H1 (cell line): ENCODE results near the gene C19orf53. TPM values are rescaled to one million over a fixed set of nuclear protein-coding genes. Genes with fewer than 3 reads are reported as not detected.

Experiments used
- CTCF ChIA-PET: fragments of 300-600 bp; sonication (Branson Sonifier 250); formaldehyde crosslinking; loops from one replicate; lab custom pipeline; 2021; ENCODE audit not compliant: partially characterized antibody; lab: Charles Lee
- POLR2A ChIA-PET: fragments of 300-600 bp; sonication (Branson Sonifier 250); formaldehyde crosslinking; loops from one replicate; lab custom pipeline; 2021; ENCODE audit warnings: inconsistent platforms; ENCODE audit not compliant: partially characterized antibody; lab: Charles Lee
- DNase-seq, 2 experiments: peaks; one replicate each; pipeline versions ENCODE4 v3.0.0 to v3.0.0-alpha.2; 2010 to 2022; ENCODE audit warnings: low spot score in 2 of 2, low read depth in 1 of 2, mixed read lengths in 1 of 2
- FAIRE-seq: peaks from 2 replicates; lab custom pipeline; 2011; peaks lifted over from hg19 to GRCh38; lab: Jason Lieb, UNC
- H2AFZ ChIP-seq: 2 replicates; pipeline ENCODE4 v1.8.1; 2012; ENCODE audit warnings: low read length, inconsistent platforms
- H2AK5ac ChIP-seq: 2 replicates; pipeline ENCODE4 v1.6.1; 2013; ENCODE audit warnings: low read depth, low read length
- H2BK120ac ChIP-seq: replicated peaks from 2 replicates; pipeline ENCODE3; 2013; ENCODE audit warnings: low read depth, low read length, inconsistent platforms
- H2BK12ac ChIP-seq: 2 replicates; pipeline ENCODE4 v1.6.1; 2013; ENCODE audit warnings: low read depth, low read length
- H2BK15ac ChIP-seq: 2 replicates; pipeline ENCODE4 v1.6.1; 2013; ENCODE audit warnings: low read length
- H2BK20ac ChIP-seq: 2 replicates; pipeline ENCODE4 v1.6.1; 2013; ENCODE audit warnings: low read length
- H2BK5ac ChIP-seq: 2 replicates; pipeline ENCODE4 v1.6.1; 2013; ENCODE audit warnings: low read depth, low read length
- H3K14ac ChIP-seq: 2 replicates; pipeline ENCODE4 v1.6.1; 2013; ENCODE audit warnings: inconsistent platforms; ENCODE audit not compliant: insufficient read length
- H3K18ac ChIP-seq: 2 replicates; pipeline ENCODE4 v1.6.1; 2013; ENCODE audit warnings: low read length; ENCODE audit errors: extremely low read depth
- H3K23ac ChIP-seq: 2 replicates; pipeline ENCODE4 v1.6.1; 2013; ENCODE audit warnings: inconsistent platforms; ENCODE audit not compliant: insufficient read length
- H3K23me2 ChIP-seq: 2 replicates; pipeline ENCODE4 v1.6.1; 2013; ENCODE audit warnings: low read depth, low read length
- H3K27ac ChIP-seq: 2 replicates; pipeline ENCODE4 v1.6.1; 2011; ENCODE audit warnings: low read depth, low read length, inconsistent platforms
- H3K27me3 ChIP-seq, 4 experiments: replicated peaks in 1 of 4; 1 replicate in 1 of 4; 2 replicates in 3 of 4; pipeline versions ENCODE4 v1.6.1 to v1.8.1; 2011 to 2013; ENCODE audit warnings: low read length in 3 of 4, mild to moderate bottlenecking in 3 of 4, inconsistent platforms in 2 of 4, mixed read lengths in 2 of 4, moderate library complexity in 1 of 4; ENCODE audit not compliant: control insufficient read depth in 3 of 4, insufficient read depth in 3 of 4; ENCODE audit errors: extremely low read depth in 1 of 4
- H3K36me3 ChIP-seq, 4 experiments: 2 replicates each; pipeline versions ENCODE4 v1.6.1 to v1.8.1; 2011 to 2013; ENCODE audit warnings: mild to moderate bottlenecking in 4 of 4, low read length in 3 of 4, moderate library complexity in 2 of 4, control low read depth in 1 of 4, inconsistent platforms in 1 of 4; ENCODE audit not compliant: insufficient read depth in 4 of 4, control insufficient read depth in 2 of 4
- H3K4ac ChIP-seq: replicated peaks from 2 replicates; pipeline ENCODE3; 2013; ENCODE audit warnings: low read length, low read depth, mixed read lengths, inconsistent platforms; ENCODE audit not compliant: insufficient read length
- H3K4me1 ChIP-seq, 4 experiments: replicated peaks in 1 of 4; 1 replicate in 1 of 4; 2 replicates in 3 of 4; pipeline versions ENCODE4 v1.6.1 to v1.8.1; 2011 to 2013; ENCODE audit warnings: low read length in 3 of 4, inconsistent platforms in 2 of 4, mixed read lengths in 1 of 4; ENCODE audit not compliant: insufficient read depth in 4 of 4, control insufficient read depth in 3 of 4
- H3K4me2 ChIP-seq, 2 experiments: 2 replicates each; pipeline versions ENCODE4 v1.6.1 to v1.8.1; 2011 to 2013; ENCODE audit warnings: low read depth in 2 of 2, low read length in 2 of 2, control low read depth in 1 of 2, inconsistent platforms in 1 of 2, mild to moderate bottlenecking in 1 of 2; ENCODE audit not compliant: insufficient read depth in 1 of 2
- H3K4me3 ChIP-seq, 4 experiments: fragments of 200-600, 300-600 bp in 1 of 4; sonication (generic), shearing (Covaris generic), sonication (Bioruptor Twin) in 1 of 4; 2 replicates each; pipeline versions ENCODE4 v1.5.1 to v1.8.1; 2011 to 2016; ENCODE audit warnings: low read length in 4 of 4, low read depth in 3 of 4, control low read depth in 2 of 4, inconsistent platforms in 2 of 4, mild to moderate bottlenecking in 2 of 4, mixed read lengths in 1 of 4, moderate library complexity in 1 of 4; ENCODE audit not compliant: insufficient read depth in 2 of 4; ENCODE audit errors: extremely low read depth in 1 of 4
- H3K56ac ChIP-seq: replicated peaks from 2 replicates; pipeline ENCODE3; 2013; ENCODE audit warnings: low read depth, mild to moderate bottlenecking, mixed read lengths, low read length, inconsistent platforms; ENCODE audit not compliant: insufficient read length
- H3K79me1 ChIP-seq: 2 replicates; pipeline ENCODE4 v1.6.1; 2013; ENCODE audit warnings: low read depth, low read length, control low read depth
- H3K79me2 ChIP-seq, 2 experiments: 2 replicates each; pipeline versions ENCODE4 v1.6.1 to v1.8.1; 2012 to 2013; ENCODE audit warnings: low read length in 2 of 2, mild to moderate bottlenecking in 2 of 2, inconsistent platforms in 1 of 2; ENCODE audit not compliant: insufficient read depth in 2 of 2, control insufficient read depth in 1 of 2
- H3K9ac ChIP-seq, 4 experiments: replicated peaks in 1 of 4; 1 replicate in 1 of 4; 2 replicates in 3 of 4; pipeline versions ENCODE4 v1.6.1 to v1.8.1; 2011 to 2013; ENCODE audit warnings: low read depth in 3 of 4, low read length in 3 of 4, control low read depth in 2 of 4, mild to moderate bottlenecking in 2 of 4, moderate library complexity in 2 of 4, inconsistent platforms in 1 of 4; ENCODE audit errors: extremely low read depth in 1 of 4
- H3K9me3 ChIP-seq, 2 experiments: 2 replicates each; pipeline versions ENCODE4 v1.6.1 to v1.8.1; 2012 to 2013; ENCODE audit warnings: mild to moderate bottlenecking in 2 of 2, moderate library complexity in 2 of 2, control low read depth in 1 of 2, inconsistent platforms in 1 of 2, low read depth in 1 of 2, low read length in 1 of 2, mixed read lengths in 1 of 2; ENCODE audit not compliant: insufficient read depth in 2 of 2
- H4K20me1 ChIP-seq, 2 experiments: replicated peaks in 1 of 2; 2 replicates each; pipeline versions ENCODE3 to v1.8.1; 2011 to 2013; ENCODE audit warnings: inconsistent platforms in 2 of 2, low read length in 2 of 2, mild to moderate bottlenecking in 1 of 2; ENCODE audit not compliant: insufficient read depth in 2 of 2, control insufficient read depth in 1 of 2
- H4K5ac ChIP-seq: 2 replicates; pipeline ENCODE4 v1.6.1; 2013; ENCODE audit warnings: low read length, low read depth, mixed read lengths, inconsistent platforms; ENCODE audit not compliant: insufficient read length
- H4K8ac ChIP-seq: 2 replicates; pipeline ENCODE4 v1.8.0; 2013; ENCODE audit warnings: mild to moderate bottlenecking, moderate library complexity, low read length, inconsistent platforms; ENCODE audit not compliant: insufficient read depth; ENCODE audit errors: extremely low read depth
- H4K91ac ChIP-seq: replicated peaks from 2 replicates; pipeline ENCODE3; 2013; ENCODE audit warnings: low read length, mixed read lengths, inconsistent platforms; ENCODE audit not compliant: insufficient read length
- BCL11A ChIP-seq, 2 experiments: IDR thresholded peaks; one replicate each; pipeline ENCODE4 v1.6.1; 2011; ENCODE audit warnings: low read depth in 2 of 2, low read length in 2 of 2, mild to moderate bottlenecking in 2 of 2
- CREB1 ChIP-seq: IDR thresholded peaks from 2 replicates; pipeline ENCODE4 v1.6.1; 2012; ENCODE audit warnings: inconsistent platforms
- EGR1 ChIP-seq: IDR thresholded peaks from 2 replicates; pipeline ENCODE4 v1.6.1; 2011; ENCODE audit warnings: low read depth, low read length, borderline replicate concordance
- NRF1 ChIP-seq: IDR thresholded peaks from 2 replicates; pipeline ENCODE4 v1.6.1; 2011; ENCODE audit warnings: mild to moderate bottlenecking, low read depth, low read length, improper control_type of control experiment
- POLR2A ChIP-seq, 2 experiments: IDR thresholded peaks; 1 replicate in 1 of 2; 2 replicates in 1 of 2; pipeline ENCODE4 v1.6.1; 2011; ENCODE audit warnings: low read depth in 2 of 2, low read length in 2 of 2, mild to moderate bottlenecking in 2 of 2; ENCODE audit errors: control extremely low read depth in 1 of 2
- RFX5 ChIP-seq: IDR thresholded peaks from 2 replicates; pipeline ENCODE4 v1.6.1; 2011; ENCODE audit warnings: low read depth, low read length, improper control_type of control experiment, borderline replicate concordance
- SUZ12 ChIP-seq: fragments of 200-600 bp; sonication (generic); IDR thresholded peaks from 2 replicates; pipeline ENCODE4 v1.6.1; 2012; ENCODE audit warnings: mild to moderate bottlenecking, inconsistent platforms, low read length, moderate library complexity, mixed read lengths
- whole genome bisulfite sequencing, 2 experiments: shearing (Covaris generic) in 1 of 2; methylation state at CpG; one replicate each; pipeline versions ENCODE4 v1.1.6 to v1.1.7; 2013 to 2015; ENCODE audit warnings: low lambda C conversion rate in 2 of 2, mixed read lengths in 2 of 2, inconsistent platforms in 1 of 2, low coverage in 1 of 2, missing lambda C conversion rate in 1 of 2; ENCODE audit not compliant: insufficient replicate concordance in 2 of 2, insufficient coverage in 1 of 2, insufficient read length in 1 of 2; ENCODE audit errors: extremely low coverage in 1 of 2, missing lambda C conversion rate in 1 of 2; 5-methylcytosine and 5-hydroxymethylcytosine counted together
- polyA plus RNA-seq, 7 experiments: library from polyadenylated mRNA; depleted of rRNA in 3 of 7; stranded (reverse) in 5 of 7; unstranded in 2 of 7; fragments of >200 nt in 5 of 7; fragments of 200-250 nt in 2 of 7; gene quantifications; 1 replicate in 5 of 7; 2 replicates in 1 of 7; 4 replicates in 1 of 7; pipeline versions ENCODE4 v1.2.1 to v1.2.3, GENCODE V29; 2011 to 2013; ENCODE audit warnings: missing spikeins in 2 of 7, mixed read lengths in 2 of 7
- total RNA-seq: library from RNA; stranded (reverse); fragmentation: NEBNext Ultra II Directional; extraction: Animal tissue kit (Norgen Biotek cat#: 25700); gene quantifications from 2 replicates; pipeline ENCODE4 v1.2.1, GENCODE V29; 2021
- TF ChIP-seq, protein P1 (sequence below): IDR thresholded peaks from 2 replicates; pipeline ENCODE4 v1.6.1; 2012; ENCODE audit warnings: inconsistent platforms
- TF ChIP-seq, protein P2 (sequence below): IDR thresholded peaks from 2 replicates; pipeline ENCODE4 v1.6.1; 2012; ENCODE audit warnings: low read length, inconsistent platforms

The C19orf53 gene
- total and polyA plus RNA-seq, 2 of the 8 experiments (the other 6 are each of a cell fraction or from before 2014, with no cell fraction given): 104 to 169 TPM

DNA sequence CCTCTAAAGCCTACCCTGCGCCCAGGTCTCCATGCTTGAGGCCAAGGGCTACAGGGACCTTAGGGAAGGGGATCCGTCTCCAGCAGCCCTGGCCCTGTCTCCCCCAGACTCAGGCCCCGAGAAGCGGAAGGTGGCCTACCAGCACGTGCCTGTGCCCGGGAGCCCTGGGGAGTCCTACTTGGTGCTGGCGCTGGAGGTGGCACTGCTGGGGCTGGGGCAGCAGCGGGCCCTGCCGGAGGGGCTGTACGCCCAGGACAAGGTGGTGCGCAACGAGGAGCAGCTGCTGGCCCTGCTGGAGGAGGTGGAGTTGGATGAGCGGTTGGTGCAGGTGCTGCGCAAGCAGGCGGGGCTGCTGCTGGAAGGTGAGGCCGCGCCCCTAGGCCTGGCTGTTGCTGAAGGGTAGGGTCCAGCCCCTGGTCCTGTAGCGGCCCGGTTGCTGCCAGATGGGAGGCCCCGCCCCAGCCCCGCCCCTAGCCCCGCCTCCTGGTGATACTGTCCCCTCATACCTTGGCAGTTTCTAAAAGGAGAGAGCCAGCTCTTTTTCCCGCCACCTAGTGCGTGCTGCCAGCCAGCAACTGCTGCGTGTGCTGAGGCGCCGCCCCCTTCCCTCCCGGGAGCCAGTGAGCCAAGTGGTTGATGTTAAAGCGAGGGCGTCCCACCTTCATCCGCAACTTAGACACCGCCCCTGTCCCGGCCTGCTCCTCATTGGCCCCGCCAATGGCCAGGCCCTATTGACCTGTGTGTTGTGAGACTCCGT lies 43.5 kb downstream of the C19orf53 start:
- Histone ChIP-seq H4K5ac (peak overlapping the region; percentile 89), H2BK15ac (0 out of 2 replicates have a peak overlapping the region, but pooled peaks have one; percentile 1), H3K4me3 (peak overlapping the region; percentile 49 to 75 (median 58)), H3K27me3 (no peaks in the 10 kb centered on the region), H3K9me3 (no peaks in the 10 kb centered on the region), H3K4me2 (peak overlapping the region; percentile 70 to 100), H3K4me1 (peaks cover 0 to 5% (median 4%) of the 10 kb centered on the region in 4 experiments; a peak in 5 of 7 replicates), H2BK20ac (no peak overlapping the region), H2BK5ac (peak overlapping the region; percentile 52), H3K79me1 (peaks cover 3% of the 10 kb centered on the region; the same call in 1 of the 2 replicates), H3K27ac (peak overlapping the region; percentile 93), H3K23ac (no peak overlapping the region), H4K20me1 (peaks cover 0 to 2% of the 10 kb centered on the region in 2 experiments), H3K79me2 (no peaks in the 10 kb centered on the region), H3K14ac (no peak overlapping the region), H2BK120ac (no peak overlapping the region), H3K4ac (peak overlapping the region; percentile 60), H4K91ac (peak overlapping the region; percentile 88), H3K36me3 (peaks cover 4 to 34% (median 13%) of the 10 kb centered on the region in 4 experiments), H3K23me2 (peaks cover 7% of the 10 kb centered on the region; the same call in 1 of the 2 replicates), H2AFZ (peak overlapping the region; percentile 38; the same call in 1 of the 2 replicates), H3K56ac (peak overlapping the region; percentile 84), H3K9ac (peak overlapping the region; percentile 63 to 84 (median 72)), H2BK12ac (peak overlapping the region; percentile 90; the same call in 1 of the 2 replicates), H3K18ac (peak overlapping the region; percentile 52), H2AK5ac (0 out of 2 replicates have a peak overlapping the region, but pooled peaks have one; percentile 39), H4K8ac (peak overlapping the region; percentile 91; the same call in 1 of the 2 replicates)
- DNase-seq: peak; percentile 93 to 98
- WGBS, 2 experiments: 3% methylated on average over 30 of the region's 35 CpGs; no CpG with 5 or more reads in 1 of the 2 experiments
- ChIA-PET POLR2A (interaction anchor here (0.6 to 7.7 kb wide), 16 partner anchors 9 to 44 kb away, joined by 3 to 55 read pairs (median 6); partner anchors contain the start of genes C19orf53 and ZSWIM4), CTCF (interaction anchor here (0.7 to 3.8 kb wide), 13 partner anchors 8 to 267 kb away, joined by 3 to 20 read pairs (median 4); no protein-coding TSS in a partner anchor)
- peak; percentile 80 for FAIRE-seq
- no peak for TF ChIP-seq SUZ12
- peak; percentile 69 to 75 for TF ChIP-seq POLR2A (IDR thresholded peaks at IDR 0.05; ENCODE audit: control extremely low read depth in 1 of 2, low read depth in 2 of 2, low read length in 2 of 2)
- TF ChIP-seq BCL11A (IDR thresholded peaks at IDR 0.05; ENCODE audit: low read depth in 2 of 2, low read length in 2 of 2): no peak
- TF ChIP-seq, protein P1, sequence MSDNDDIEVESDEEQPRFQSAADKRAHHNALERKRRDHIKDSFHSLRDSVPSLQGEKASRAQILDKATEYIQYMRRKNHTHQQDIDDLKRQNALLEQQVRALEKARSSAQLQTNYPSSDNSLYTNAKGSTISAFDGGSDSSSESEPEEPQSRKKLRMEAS: peak; percentile 80
- TF ChIP-seq, protein P2, sequence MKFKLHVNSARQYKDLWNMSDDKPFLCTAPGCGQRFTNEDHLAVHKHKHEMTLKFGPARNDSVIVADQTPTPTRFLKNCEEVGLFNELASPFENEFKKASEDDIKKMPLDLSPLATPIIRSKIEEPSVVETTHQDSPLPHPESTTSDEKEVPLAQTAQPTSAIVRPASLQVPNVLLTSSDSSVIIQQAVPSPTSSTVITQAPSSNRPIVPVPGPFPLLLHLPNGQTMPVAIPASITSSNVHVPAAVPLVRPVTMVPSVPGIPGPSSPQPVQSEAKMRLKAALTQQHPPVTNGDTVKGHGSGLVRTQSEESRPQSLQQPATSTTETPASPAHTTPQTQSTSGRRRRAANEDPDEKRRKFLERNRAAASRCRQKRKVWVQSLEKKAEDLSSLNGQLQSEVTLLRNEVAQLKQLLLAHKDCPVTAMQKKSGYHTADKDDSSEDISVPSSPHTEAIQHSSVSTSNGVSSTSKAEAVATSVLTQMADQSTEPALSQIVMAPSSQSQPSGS: no peak
- TF ChIP-seq CREB1: peak; percentile 62
- peak; percentile 61; the same call in 1 of the 2 replicates for TF ChIP-seq RFX5
- TF ChIP-seq EGR1: no peak
- TF ChIP-seq NRF1: no peak
